Measurements from ENCODE around the gene SAPCD2. TPM values are rescaled to one million over a fixed set of nuclear protein-coding genes. Genes with fewer than 3 reads are reported as not detected.

Gene SAPCD2
- total RNA-seq, 1 donor from 2014 or later, result 2.7 TPM

DNA sequence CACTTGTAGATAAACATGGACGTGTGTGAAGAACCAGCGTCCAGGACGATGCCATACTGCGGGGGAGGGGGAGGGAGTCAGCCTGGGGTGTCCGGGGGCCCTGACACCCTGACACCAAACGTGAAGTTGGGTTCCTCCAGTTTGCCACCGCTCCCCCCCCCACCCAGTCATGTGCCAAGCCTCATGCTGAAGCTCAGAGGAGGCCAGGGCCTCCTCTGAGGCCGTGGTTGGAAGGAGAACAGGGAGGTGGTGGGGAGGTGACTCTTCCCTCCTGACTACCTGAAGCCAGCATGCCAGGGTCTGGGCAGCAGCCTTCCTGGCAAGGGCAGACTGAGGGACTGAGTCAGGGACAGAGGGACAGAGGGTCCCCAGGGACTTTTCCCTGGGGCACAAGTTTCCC lies 18.1 kb downstream of the SAPCD2 start:
- Histone ChIP-seq H3K27me3 (no peaks in the 10 kb centered on the region), H3K9me3 (no peaks in the 10 kb centered on the region), H3K36me3 (no peaks in the 10 kb centered on the region), H3K4me3 (no peak overlapping the region), H3K27ac (no peak overlapping the region), H3K4me1 (peaks cover 43% of the 10 kb centered on the region)
- TF ChIP-seq CTCF (IDR thresholded peaks at IDR 0.05) (no peak), POLR2A (IDR thresholded peaks at IDR 0.05) (no peak), POLR2AphosphoS5 (IDR thresholded peaks at IDR 0.05; ENCODE audit: insufficient read depth in 1 of 2, low read depth in 1 of 2) (no peak)
- intact Hi-C loops (cut with DNase I), result no loop called here
- DNase-seq (ENCODE audit: extremely low spot score in 2 of 2), result no peak

- H3K9me3 ChIP-seq, result no peaks in the 10 kb centered on the region
- H3K4me3 ChIP-seq, result no peak overlapping the region
- H3K27me3 ChIP-seq, result no peaks in the 10 kb centered on the region
- H3K4me1 ChIP-seq, result peaks cover 46% of the 10 kb centered on the region
- intact Hi-C loops (cut with DNase I), result no loop called here
- no peak for DNase-seq (ENCODE audit: extremely low spot score in 2 of 2)
- no peaks in the 10 kb centered on the region for H3K36me3 ChIP-seq
- no peak overlapping the region for H3K27ac ChIP-seq
- no peak for TF ChIP-seq POLR2AphosphoS5 (IDR thresholded peaks at IDR 0.05; ENCODE audit: insufficient read depth in 1 of 2, low read depth in 1 of 2)
- no peak for TF ChIP-seq CTCF (IDR thresholded peaks at IDR 0.05)
- TF ChIP-seq POLR2A (IDR thresholded peaks at IDR 0.05), result no peak
Observed at GRCh38 chr9:137051145-137051724, 19.1 kb downstream of the SAPCD2 start.

GRCh38 chr9:137050570-137050969 lies 19.8 kb downstream of the SAPCD2 start:
- no peaks in the 10 kb centered on the region for H3K9me3 ChIP-seq
- intact Hi-C loops (cut with DNase I), result no loop called here
- TF ChIP-seq POLR2AphosphoS5 (IDR thresholded peaks at IDR 0.05; ENCODE audit: insufficient read depth in 1 of 2, low read depth in 1 of 2) (no peak), CTCF (IDR thresholded peaks at IDR 0.05) (no peak), POLR2A (IDR thresholded peaks at IDR 0.05) (no peak)
- no peak overlapping the region for H3K27ac ChIP-seq
- H3K4me1 ChIP-seq, result peaks cover 44% of the 10 kb centered on the region
- no peak for DNase-seq (ENCODE audit: extremely low spot score in 2 of 2)
- no peaks in the 10 kb centered on the region for H3K27me3 ChIP-seq
- H3K4me3 ChIP-seq, result no peak overlapping the region
- no peaks in the 10 kb centered on the region for H3K36me3 ChIP-seq

DNA sequence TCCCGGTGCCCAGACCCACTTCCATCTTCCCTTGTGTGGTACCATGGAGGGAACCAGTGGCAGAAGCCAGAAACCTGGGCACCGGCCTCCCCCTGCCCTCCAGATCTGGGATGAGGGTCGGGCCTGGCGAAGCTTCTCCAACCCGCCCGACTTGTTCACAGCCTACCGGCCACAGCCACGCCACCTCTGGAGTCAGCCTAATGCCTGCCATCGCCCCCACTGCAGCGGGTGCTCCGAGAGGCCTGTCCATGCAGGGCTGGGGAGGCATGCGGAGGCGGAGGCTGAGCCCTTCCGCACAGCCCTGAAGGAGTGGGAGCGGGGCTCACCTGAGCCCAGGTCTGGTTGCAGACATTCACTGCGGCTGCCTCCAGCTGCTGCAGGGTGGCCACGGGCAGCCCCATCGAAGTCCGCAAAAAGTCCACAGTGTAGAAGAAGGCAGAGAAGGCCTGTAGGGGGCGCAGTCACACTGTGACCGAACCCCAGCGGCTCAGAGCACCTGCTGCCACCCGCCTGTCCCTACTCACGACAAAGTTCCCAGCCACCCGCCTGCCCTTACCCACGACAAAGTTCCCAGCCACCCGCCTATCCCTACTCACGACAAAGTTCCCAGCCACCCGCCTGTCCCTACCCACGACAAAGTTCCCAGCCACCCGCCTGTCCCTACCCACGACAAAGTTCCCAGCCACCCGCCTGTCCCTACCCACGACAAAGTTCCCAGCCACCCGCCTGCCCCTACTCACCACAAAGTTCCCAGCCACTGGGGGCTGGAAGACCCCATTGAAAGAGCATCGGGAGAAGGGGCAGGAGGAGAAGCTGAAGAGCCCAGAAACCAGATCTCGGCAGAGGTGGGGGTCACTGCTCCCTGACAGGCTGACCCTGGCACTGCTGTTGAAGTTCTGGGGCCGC lies 20.6 kb downstream of the SAPCD2 start:
- Histone ChIP-seq H3K9me3 (no peaks in the 10 kb centered on the region), H3K4me1 (peaks cover 43% of the 10 kb centered on the region), H3K27ac (no peak overlapping the region), H3K27me3 (no peaks in the 10 kb centered on the region), H3K4me3 (no peak overlapping the region), H3K36me3 (no peaks in the 10 kb centered on the region)
- no peak for DNase-seq (ENCODE audit: extremely low spot score in 2 of 2)
- TF ChIP-seq CTCF (IDR thresholded peaks at IDR 0.05), result peak in 1 of 3 experiments; percentile 12
- no peak for TF ChIP-seq POLR2A (IDR thresholded peaks at IDR 0.05)
- intact Hi-C loops (cut with DNase I), result no loop called here
